DOHH2 (cell line): ENCODE measurements around the gene MYH11.

ENCODE experiments used
- CTCF ChIP-seq: fragments of 200-600 bp; sonication (generic); IDR thresholded peaks from one replicate; pipeline ENCODE4 v1.5.1; 2014; ENCODE audit warnings: antibody characterized with exemption, mild to moderate bottlenecking, low read depth, low read length; ENCODE audit not compliant: poor library complexity, severe bottlenecking
- EZH2phosphoT487 ChIP-seq: fragments of 200-600 bp; sonication (generic); IDR thresholded peaks from 2 replicates; pipeline ENCODE4 v1.6.1; 2017; ENCODE audit warnings: borderline replicate concordance, mild to moderate bottlenecking, antibody characterized with exemption, low read length, moderate library complexity, mixed read lengths

GRCh38 chr16:15708997-15709396, 147.8 kb downstream of the MYH11 start:
- TF ChIP-seq CTCF (no peak), EZH2phosphoT487 (no peak)
